ENCODE results near the gene EEPD1. TPM values are rescaled to one million over a fixed set of nuclear protein-coding genes. Genes with fewer than 3 reads are reported as not detected.
A peak's percentile ranks its signal among the peaks of the same experiment; 100 is the strongest.
"Not testable (repeated sequence)": the region's sequence is repeated elsewhere in the genome, so short reads cannot be mapped to it uniquely, and the experiment has no call there.

EEPD1 gene
- total RNA-seq, result 9.6 TPM
- long read RNA-seq, full-length matches to known transcripts, result 13 of 18 reads
- long read RNA-seq, partial matches to known transcripts, result 3 of 18 reads
- long read RNA-seq, other reads (novel, unspliced or antisense), result 2 of 18 reads

GRCh38 chr7:36152756-36153570, at the start of gene EEPD1:
Gene EEPD1, plus strand, starts transcription at chr7:36153254. Its CDS starts 1,071 bp downstream, at chr7:36154325.
- DNase-seq, result peak; percentile 100
- ATAC-seq, result peak; percentile 96
- intact Hi-C loops (cut with micrococcal nuclease), result loop anchor here (10.0 kb wide), 1 partner anchor 142 kb away; no protein-coding TSS in a partner anchor

- ATAC-seq, result no peak
- intact Hi-C loops (cut with micrococcal nuclease), result no loop called here
These were observed 49.1 kb upstream of the EEPD1 start for GRCh38 chr7:36103837-36104561.

GRCh38 chr7:36106972-36107908, 45.8 kb upstream of the EEPD1 start:
- DNase-seq; intact Hi-C loops (cut with micrococcal nuclease): not testable (repeated sequence)
- peak; percentile 73 for ATAC-seq

More at GRCh38 chr7:36103837-36104561, 49.1 kb upstream of the EEPD1 start:
- no peak for DNase-seq

GRCh38 chr7:36107926-36108631, 45.0 kb upstream of the EEPD1 start:
- intact Hi-C loops (cut with micrococcal nuclease), result no loop called here
- DNase-seq, result no peak
- peak; percentile 32 for ATAC-seq

DNA sequence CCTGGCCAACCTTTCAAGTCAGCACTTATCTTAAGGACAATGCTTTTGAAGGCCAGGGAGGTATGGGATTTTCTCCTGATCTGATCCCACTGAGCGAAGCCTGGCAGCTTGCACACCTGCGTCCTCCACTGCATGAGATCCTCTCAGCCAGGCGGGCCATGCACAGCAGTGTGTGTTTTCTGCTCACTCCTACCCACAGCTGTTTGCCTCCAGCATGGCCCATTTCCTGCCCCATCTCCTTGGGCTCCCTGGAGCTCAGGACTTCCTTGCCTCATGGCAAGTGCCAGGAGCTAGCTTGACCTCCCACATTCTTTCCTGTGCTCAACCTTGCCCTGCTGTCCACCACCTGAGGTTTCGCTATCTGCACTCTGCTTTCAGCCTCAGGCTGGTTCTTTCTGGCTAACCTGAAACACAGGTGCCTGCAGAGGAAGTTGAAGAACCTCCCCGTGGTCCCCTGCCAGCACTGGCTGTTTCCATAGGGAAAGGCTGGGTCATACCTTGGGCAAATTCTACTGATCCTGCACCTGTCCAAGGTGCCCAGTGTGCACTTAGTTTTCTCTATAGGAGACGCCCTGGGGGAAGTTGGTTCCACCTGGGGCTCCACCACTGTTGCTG, 43.9 kb upstream of the EEPD1 start:
- no peak for ATAC-seq
- intact Hi-C loops (cut with micrococcal nuclease), result no loop called here
- DNase-seq, result no peak

GRCh38 chr7:36110584-36110983, 42.5 kb upstream of the EEPD1 start:
- ATAC-seq, result no peak
- intact Hi-C loops (cut with micrococcal nuclease), result no loop called here
- DNase-seq, result no peak

GRCh38 chr7:36112969-36113368, 40.1 kb upstream of the EEPD1 start:
- DNase-seq, result no peak
- ATAC-seq, result no peak
- intact Hi-C loops (cut with micrococcal nuclease), result no loop called here

DNA sequence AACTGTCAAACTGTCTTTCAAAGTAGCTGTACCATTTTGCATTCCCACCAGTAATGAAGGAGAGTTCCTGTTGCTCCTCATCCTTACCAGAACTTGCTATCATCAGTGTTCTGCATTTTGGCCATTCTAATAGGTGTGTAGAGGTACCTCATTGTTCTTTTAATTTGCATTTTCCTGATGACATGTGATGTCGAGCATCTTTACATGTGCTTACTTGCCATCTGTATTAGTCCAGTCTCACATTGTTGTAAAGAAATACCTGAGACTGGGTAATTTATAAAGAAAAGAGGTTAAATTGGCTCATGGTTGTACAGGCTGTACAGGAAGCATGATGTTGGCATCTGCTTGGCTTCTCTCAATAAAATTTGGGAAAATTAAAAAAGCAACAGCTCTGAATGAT, 38.7 kb upstream of the EEPD1 start:
- intact Hi-C loops (cut with micrococcal nuclease), result no loop called here
- ATAC-seq (no peak), DNase-seq (no peak)

GRCh38 chr7:36115448-36116321, 37.4 kb upstream of the EEPD1 start:
- DNase-seq (peak; percentile 76), ATAC-seq (peak; percentile 70)
- intact Hi-C loops (cut with micrococcal nuclease), result no loop called here

GRCh38 chr7:36116347-36117202, 36.5 kb upstream of the EEPD1 start:
- ATAC-seq (no peak), DNase-seq (no peak)
- intact Hi-C loops (cut with micrococcal nuclease), result no loop called here

- ATAC-seq, result no peak
- intact Hi-C loops (cut with micrococcal nuclease), result no loop called here
- DNase-seq, result no peak
These were observed 35.7 kb upstream of the EEPD1 start for GRCh38 chr7:36117203-36117840.

GRCh38 chr7:36118344-36118743, 34.7 kb upstream of the EEPD1 start:
- intact Hi-C loops (cut with micrococcal nuclease), result no loop called here
- no peak for DNase-seq
- no peak for ATAC-seq

DNA sequence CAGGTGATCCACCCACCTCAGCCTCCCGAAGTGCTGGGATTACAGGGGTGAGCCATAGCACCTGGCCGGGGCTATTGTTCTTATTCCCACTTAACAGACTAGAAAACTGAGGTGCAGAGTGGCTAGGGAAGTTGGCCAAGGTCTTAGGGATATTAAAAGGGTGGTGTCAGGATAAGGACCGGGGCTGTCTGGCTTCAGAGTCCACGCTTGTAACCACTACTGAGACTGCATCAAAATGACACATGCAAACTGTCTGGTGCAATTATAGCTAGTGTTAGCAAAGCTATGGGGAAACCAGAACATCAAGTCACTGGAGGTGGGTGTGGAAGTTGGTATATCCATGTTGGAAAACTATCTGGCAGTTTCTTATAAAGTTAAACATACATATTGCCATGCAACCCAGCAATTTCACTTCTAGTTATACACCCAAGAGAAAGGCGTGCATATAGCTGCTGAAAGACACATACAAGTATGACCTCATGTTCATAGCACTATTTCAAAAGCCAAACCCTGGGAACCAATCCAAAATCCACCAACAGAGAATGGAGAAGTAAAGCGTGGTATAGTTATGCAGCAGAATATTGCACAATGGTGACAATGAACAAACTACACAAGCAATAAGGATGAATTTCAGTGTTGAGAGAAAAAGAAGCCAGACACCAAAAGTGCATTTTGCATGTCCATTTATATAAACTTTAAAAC, 33.9 kb upstream of the EEPD1 start:
- intact Hi-C loops (cut with micrococcal nuclease), result no loop called here
- DNase-seq, result no peak
- ATAC-seq, result peak; percentile 87

GRCh38 chr7:36119983-36120646, 32.9 kb upstream of the EEPD1 start:
- ATAC-seq; DNase-seq; intact Hi-C loops (cut with micrococcal nuclease): not testable (repeated sequence)

DNA sequence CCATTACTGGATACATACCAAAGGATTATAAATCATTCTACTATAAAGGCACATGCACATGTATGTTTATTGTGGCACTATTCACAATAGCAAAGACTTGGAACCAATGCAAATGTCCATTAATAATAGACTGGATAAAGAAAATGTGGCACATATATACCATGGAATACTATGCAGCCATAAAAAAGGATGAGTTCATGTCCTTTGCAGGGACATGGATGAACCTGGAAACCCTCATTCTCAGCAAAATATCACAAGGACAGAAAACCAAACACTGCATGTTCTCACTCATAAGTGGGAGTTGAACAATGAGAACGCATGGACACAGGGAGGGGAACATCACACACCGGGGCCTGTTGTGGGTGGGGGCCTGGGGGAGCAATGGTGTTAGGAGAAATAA, 27.4 kb upstream of the EEPD1 start:
- DNase-seq; ATAC-seq; intact Hi-C loops (cut with micrococcal nuclease): not testable (repeated sequence)

Data from left ventricle myocardium superior (tissue), 1 donor.